Loucy (cell line): ENCODE measurements around the gene ARID1B.

ENCODE experiments used
- H2AFZ ChIP-seq: fragments of 200-600 bp; sonication (generic); 2 replicates; pipeline ENCODE4 v1.6.0; 2016; ENCODE audit warnings: antibody characterized with exemption, mild to moderate bottlenecking, low read length, moderate library complexity
- H3F3A ChIP-seq: fragments of 200-600 bp; 2 replicates; pipeline ENCODE4 v1.6.0; 2016; ENCODE audit warnings: antibody characterized with exemption, low read depth, mild to moderate bottlenecking
- H3K27me3 ChIP-seq: fragments of 200-600 bp; sonication (generic); 2 replicates; pipeline ENCODE4 v1.6.1; 2014; ENCODE audit warnings: low read length, mild to moderate bottlenecking; ENCODE audit not compliant: insufficient read depth, poor library complexity, severe bottlenecking
- H3K36me3 ChIP-seq: fragments of 200-600 bp; sonication (generic); 2 replicates; pipeline ENCODE4 v1.6.1; 2016; ENCODE audit warnings: low read length; ENCODE audit not compliant: insufficient read depth
- H3K4me1 ChIP-seq: fragments of 200-600 bp; sonication (generic); 2 replicates; pipeline ENCODE4 v1.5.1; 2014; ENCODE audit warnings: low read length, mild to moderate bottlenecking; ENCODE audit not compliant: insufficient read depth, poor library complexity, severe bottlenecking
- H3K4me2 ChIP-seq: fragments of 200-600 bp; sonication (generic); 2 replicates; pipeline ENCODE4 v1.6.0; 2014; ENCODE audit warnings: antibody characterized with exemption, low read length, low read depth, mild to moderate bottlenecking; ENCODE audit not compliant: poor library complexity, severe bottlenecking
- H3K4me3 ChIP-seq: fragments of 200-600 bp; sonication (generic); 2 replicates; pipeline ENCODE4 v1.5.1; 2014; ENCODE audit warnings: low read length, mild to moderate bottlenecking, mixed read lengths; ENCODE audit not compliant: poor library complexity, severe bottlenecking
- H3K79me2 ChIP-seq: fragments of 200-600 bp; sonication (generic); 2 replicates; pipeline ENCODE4 v1.6.1; 2014; ENCODE audit warnings: low read length; ENCODE audit not compliant: insufficient read depth
- H3K9ac ChIP-seq: fragments of 200-600 bp; sonication (generic); 2 replicates; pipeline ENCODE4 v1.6.0; 2014; ENCODE audit warnings: mild to moderate bottlenecking, low read depth, low read length, moderate library complexity; ENCODE audit not compliant: poor library complexity, severe bottlenecking
- H3K9me2 ChIP-seq: fragments of 200-600 bp; sonication (generic); replicated peaks from 2 replicates; pipeline ENCODE4 v1.6.1; 2016; ENCODE audit warnings: low read depth, low read length, mixed read lengths
- H3K9me3 ChIP-seq: fragments of 200-600 bp; sonication (generic); 2 replicates; pipeline ENCODE4 v1.6.1; 2014; ENCODE audit warnings: mild to moderate bottlenecking, antibody characterized with exemption, low read length, low read depth; ENCODE audit not compliant: insufficient read depth
- H4K20me1 ChIP-seq: fragments of 200-600 bp; sonication (generic); 2 replicates; pipeline ENCODE4 v1.6.0; 2014; ENCODE audit warnings: antibody characterized with exemption, low read length, mild to moderate bottlenecking; ENCODE audit not compliant: insufficient read depth, poor library complexity, severe bottlenecking
- EZH2phosphoT487 ChIP-seq: fragments of 200-600 bp; IDR thresholded peaks from 2 replicates; pipeline ENCODE4 v1.6.1; 2018; ENCODE audit warnings: antibody characterized with exemption, mild to moderate bottlenecking, moderate library complexity, borderline replicate concordance
- TF ChIP-seq, protein P1 (sequence below): fragments of 200-600 bp; sonication (generic); conservative IDR thresholded peaks from 2 replicates; pipeline ENCODE4 v1.5.1; 2014; ENCODE audit warnings: mild to moderate bottlenecking, antibody characterized with exemption, low read length

Gene ARID1B

DNA sequence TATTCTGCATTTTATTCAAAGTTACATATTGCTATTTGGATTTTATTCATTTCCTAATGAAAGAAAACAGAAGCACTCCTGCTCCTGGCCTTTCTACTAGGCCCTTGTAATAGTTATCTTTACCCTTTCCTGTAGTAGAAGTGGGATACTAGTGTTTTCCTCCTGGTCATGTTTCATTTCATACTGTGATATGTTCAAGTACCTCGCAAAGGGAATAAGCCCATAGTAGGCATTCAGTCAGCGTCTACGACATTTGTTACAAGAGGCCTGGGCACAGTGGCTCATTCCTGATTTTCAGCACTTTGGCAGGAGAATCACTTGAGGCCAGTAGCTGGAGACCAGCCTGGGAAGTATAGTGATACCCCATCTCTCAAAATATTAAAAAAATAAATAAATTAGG is 154.1 kb downstream of the ARID1B start:
- H3K4me3 ChIP-seq: no peak overlapping the region
- peaks cover 89% of the 10 kb centered on the region for H3K79me2 ChIP-seq
- H3K9me2 ChIP-seq: no peaks in the 10 kb centered on the region
- no peak overlapping the region for H3K9ac ChIP-seq
- H3K9me3 ChIP-seq: no peaks in the 10 kb centered on the region
- no peaks in the 10 kb centered on the region for H3K27me3 ChIP-seq
- TF ChIP-seq EZH2phosphoT487: no peak
- TF ChIP-seq, protein P1, sequence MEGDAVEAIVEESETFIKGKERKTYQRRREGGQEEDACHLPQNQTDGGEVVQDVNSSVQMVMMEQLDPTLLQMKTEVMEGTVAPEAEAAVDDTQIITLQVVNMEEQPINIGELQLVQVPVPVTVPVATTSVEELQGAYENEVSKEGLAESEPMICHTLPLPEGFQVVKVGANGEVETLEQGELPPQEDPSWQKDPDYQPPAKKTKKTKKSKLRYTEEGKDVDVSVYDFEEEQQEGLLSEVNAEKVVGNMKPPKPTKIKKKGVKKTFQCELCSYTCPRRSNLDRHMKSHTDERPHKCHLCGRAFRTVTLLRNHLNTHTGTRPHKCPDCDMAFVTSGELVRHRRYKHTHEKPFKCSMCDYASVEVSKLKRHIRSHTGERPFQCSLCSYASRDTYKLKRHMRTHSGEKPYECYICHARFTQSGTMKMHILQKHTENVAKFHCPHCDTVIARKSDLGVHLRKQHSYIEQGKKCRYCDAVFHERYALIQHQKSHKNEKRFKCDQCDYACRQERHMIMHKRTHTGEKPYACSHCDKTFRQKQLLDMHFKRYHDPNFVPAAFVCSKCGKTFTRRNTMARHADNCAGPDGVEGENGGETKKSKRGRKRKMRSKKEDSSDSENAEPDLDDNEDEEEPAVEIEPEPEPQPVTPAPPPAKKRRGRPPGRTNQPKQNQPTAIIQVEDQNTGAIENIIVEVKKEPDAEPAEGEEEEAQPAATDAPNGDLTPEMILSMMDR: no peak
- no peak overlapping the region for H2AFZ ChIP-seq
- H3F3A ChIP-seq: no peaks in the 10 kb centered on the region
- peaks cover 10% of the 10 kb centered on the region; the same call in 1 of the 2 replicates for H3K36me3 ChIP-seq
- H3K4me2 ChIP-seq: no peak overlapping the region
- H4K20me1 ChIP-seq: peaks cover 46% of the 10 kb centered on the region
- peaks cover 7% of the 10 kb centered on the region for H3K4me1 ChIP-seq

DNA sequence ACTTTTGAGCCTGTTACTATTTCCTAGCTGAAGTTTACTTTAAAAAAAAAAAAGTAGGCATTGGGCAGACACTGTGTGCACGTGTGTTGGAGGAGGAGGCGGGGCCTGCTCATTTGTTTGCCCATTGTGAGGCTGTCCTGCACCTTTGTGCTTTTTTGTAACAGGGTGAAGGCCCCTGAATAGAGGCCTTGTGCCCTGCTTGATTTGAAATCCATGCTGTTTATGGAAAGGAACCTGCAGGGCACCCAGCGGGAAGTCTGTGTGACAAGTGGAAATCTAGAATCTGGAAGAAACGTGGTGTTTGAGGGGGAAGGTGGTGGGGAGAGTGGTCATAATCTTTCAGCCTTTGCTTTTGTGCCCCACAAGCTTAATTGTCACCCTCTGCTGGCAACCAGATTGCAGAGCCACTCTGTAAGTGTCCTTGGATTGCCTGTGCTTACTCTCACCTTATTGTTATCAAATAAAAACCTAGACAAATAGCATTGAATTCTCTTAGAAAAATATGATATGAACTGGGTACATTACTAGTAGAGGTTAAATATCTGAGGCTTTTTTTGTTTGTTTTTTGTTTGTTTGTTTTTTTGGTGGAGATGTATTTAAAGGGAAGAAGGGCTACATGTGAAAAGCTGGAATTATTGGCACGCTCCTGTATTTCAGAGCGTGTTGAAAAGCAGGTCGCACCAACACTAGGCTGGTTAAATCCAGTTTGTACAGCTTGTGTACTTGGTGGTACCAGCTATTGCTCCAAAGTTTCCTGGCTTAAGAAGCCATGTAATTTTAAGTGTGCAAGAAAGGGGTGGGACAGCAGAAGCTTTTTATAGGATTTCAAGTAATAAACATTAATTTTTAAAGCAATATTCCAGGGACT is 156.3 kb downstream of the ARID1B start:
- TF ChIP-seq, protein P1: peak; percentile 44
- no peak for TF ChIP-seq EZH2phosphoT487
- Histone ChIP-seq H3K9me2 (no peaks in the 10 kb centered on the region), H3F3A (no peaks in the 10 kb centered on the region), H3K79me2 (peaks cover 86% of the 10 kb centered on the region), H3K27me3 (no peaks in the 10 kb centered on the region), H3K36me3 (peaks cover 19% of the 10 kb centered on the region; the same call in 1 of the 2 replicates), H3K4me2 (no peak overlapping the region), H2AFZ (no peak overlapping the region), H3K9ac (no peak overlapping the region), H3K9me3 (no peaks in the 10 kb centered on the region), H3K4me1 (peaks cover 7% of the 10 kb centered on the region), H4K20me1 (peaks cover 46% of the 10 kb centered on the region), H3K4me3 (no peak overlapping the region)

DNA sequence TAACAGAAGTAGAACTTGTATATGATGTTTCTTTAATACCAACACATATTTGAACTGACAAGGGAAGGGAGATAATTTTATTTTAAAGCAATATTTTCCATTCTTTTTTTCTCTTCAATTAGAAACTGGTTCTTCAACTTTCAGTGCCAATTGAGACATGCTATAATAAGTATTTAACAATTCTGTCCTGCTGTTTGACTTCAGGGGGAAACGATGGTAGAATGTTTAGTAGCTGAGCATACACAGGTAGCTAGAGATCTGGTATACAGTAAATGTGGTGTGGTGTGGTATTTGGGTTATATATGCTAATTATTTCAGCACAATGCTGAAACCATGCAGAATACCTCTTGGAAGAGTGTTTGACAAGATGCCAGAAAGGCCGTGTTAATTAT is 156.9 kb downstream of the ARID1B start:
- Histone ChIP-seq H3K79me2 (peaks cover 86% of the 10 kb centered on the region), H4K20me1 (peaks cover 51% of the 10 kb centered on the region), H3K9ac (no peak overlapping the region), H3K36me3 (peaks cover 19% of the 10 kb centered on the region; the same call in 1 of the 2 replicates), H3K4me1 (peaks cover 7% of the 10 kb centered on the region), H3K4me3 (no peak overlapping the region), H2AFZ (no peak overlapping the region), H3K9me3 (no peaks in the 10 kb centered on the region), H3K4me2 (no peak overlapping the region), H3K9me2 (no peaks in the 10 kb centered on the region), H3K27me3 (no peaks in the 10 kb centered on the region), H3F3A (no peaks in the 10 kb centered on the region)
- TF ChIP-seq, protein P1: no peak
- TF ChIP-seq EZH2phosphoT487: no peak
